Measurements from ENCODE around the gene AP3B1.

AP3B1 gene

GRCh38 chr5:78005021-78005785 lies 289.3 kb downstream of the AP3B1 start:
- no peaks in the 10 kb centered on the region for H3K79me2 ChIP-seq
- H3K27ac ChIP-seq: no peak overlapping the region
- H3K36me3 ChIP-seq (ENCODE audit: control insufficient read depth, insufficient read depth, low read length): no peaks in the 10 kb centered on the region
- no peaks in the 10 kb centered on the region for H3K4me1 ChIP-seq
- TF ChIP-seq, protein P1, sequence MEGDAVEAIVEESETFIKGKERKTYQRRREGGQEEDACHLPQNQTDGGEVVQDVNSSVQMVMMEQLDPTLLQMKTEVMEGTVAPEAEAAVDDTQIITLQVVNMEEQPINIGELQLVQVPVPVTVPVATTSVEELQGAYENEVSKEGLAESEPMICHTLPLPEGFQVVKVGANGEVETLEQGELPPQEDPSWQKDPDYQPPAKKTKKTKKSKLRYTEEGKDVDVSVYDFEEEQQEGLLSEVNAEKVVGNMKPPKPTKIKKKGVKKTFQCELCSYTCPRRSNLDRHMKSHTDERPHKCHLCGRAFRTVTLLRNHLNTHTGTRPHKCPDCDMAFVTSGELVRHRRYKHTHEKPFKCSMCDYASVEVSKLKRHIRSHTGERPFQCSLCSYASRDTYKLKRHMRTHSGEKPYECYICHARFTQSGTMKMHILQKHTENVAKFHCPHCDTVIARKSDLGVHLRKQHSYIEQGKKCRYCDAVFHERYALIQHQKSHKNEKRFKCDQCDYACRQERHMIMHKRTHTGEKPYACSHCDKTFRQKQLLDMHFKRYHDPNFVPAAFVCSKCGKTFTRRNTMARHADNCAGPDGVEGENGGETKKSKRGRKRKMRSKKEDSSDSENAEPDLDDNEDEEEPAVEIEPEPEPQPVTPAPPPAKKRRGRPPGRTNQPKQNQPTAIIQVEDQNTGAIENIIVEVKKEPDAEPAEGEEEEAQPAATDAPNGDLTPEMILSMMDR (IDR thresholded peaks at IDR 0.05): no peak
- H2AFZ ChIP-seq: no peak overlapping the region
- no peak overlapping the region for H3K4me2 ChIP-seq (ENCODE audit: low read length)
- no peak overlapping the region for H3K4me3 ChIP-seq (ENCODE audit: low read depth, low read length)
- H3K9ac ChIP-seq: no peak overlapping the region
- no peaks in the 10 kb centered on the region for H3K9me3 ChIP-seq (ENCODE audit: control insufficient read depth, low read length)
- H3K27me3 ChIP-seq (ENCODE audit: control insufficient read depth, insufficient read depth, low read length): no peaks in the 10 kb centered on the region

- Histone ChIP-seq H3K4me2 (ENCODE audit: low read length) (no peak overlapping the region), H3K36me3 (ENCODE audit: control insufficient read depth, insufficient read depth, low read length) (no peaks in the 10 kb centered on the region), H3K27ac (no peak overlapping the region), H2AFZ (no peak overlapping the region), H3K27me3 (ENCODE audit: control insufficient read depth, insufficient read depth, low read length) (no peaks in the 10 kb centered on the region), H3K9me3 (ENCODE audit: control insufficient read depth, low read length) (no peaks in the 10 kb centered on the region), H3K4me1 (no peaks in the 10 kb centered on the region), H3K79me2 (no peaks in the 10 kb centered on the region), H3K4me3 (ENCODE audit: low read depth, low read length) (no peak overlapping the region), H3K9ac (no peak overlapping the region)
- TF ChIP-seq, protein P1 (IDR thresholded peaks at IDR 0.05): no peak
These were observed 289.9 kb downstream of the AP3B1 start for GRCh38 chr5:78004559-78004958.

DNA sequence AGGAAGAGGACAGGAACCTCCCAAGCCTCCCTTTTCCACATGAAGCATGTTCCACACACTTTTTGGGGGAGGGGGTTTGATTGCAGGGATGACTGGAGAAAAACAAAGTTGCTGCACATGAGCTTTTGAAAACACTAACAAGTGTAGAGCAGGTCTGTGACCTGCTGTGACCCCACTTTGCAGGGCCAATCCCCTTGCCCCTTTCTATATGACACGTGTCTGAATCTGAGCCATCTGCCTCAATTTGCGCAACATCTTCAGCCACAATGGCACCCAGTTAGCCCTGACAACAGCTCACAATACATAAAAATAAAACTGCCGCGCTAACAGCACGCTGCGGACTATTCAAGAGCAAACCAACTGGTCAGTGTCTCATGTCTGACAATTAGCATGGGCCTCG lies 290.6 kb downstream of the AP3B1 start:
- Histone ChIP-seq H3K4me1 (no peaks in the 10 kb centered on the region), H2AFZ (no peak overlapping the region), H3K4me2 (ENCODE audit: low read length) (no peak overlapping the region), H3K4me3 (ENCODE audit: low read depth, low read length) (no peak overlapping the region), H3K9me3 (ENCODE audit: control insufficient read depth, low read length) (no peaks in the 10 kb centered on the region), H3K27me3 (ENCODE audit: control insufficient read depth, insufficient read depth, low read length) (no peaks in the 10 kb centered on the region), H3K27ac (no peak overlapping the region), H3K79me2 (no peaks in the 10 kb centered on the region), H3K9ac (no peak overlapping the region), H3K36me3 (ENCODE audit: control insufficient read depth, insufficient read depth, low read length) (no peaks in the 10 kb centered on the region)
- TF ChIP-seq, protein P1 (IDR thresholded peaks at IDR 0.05): no peak

DNA sequence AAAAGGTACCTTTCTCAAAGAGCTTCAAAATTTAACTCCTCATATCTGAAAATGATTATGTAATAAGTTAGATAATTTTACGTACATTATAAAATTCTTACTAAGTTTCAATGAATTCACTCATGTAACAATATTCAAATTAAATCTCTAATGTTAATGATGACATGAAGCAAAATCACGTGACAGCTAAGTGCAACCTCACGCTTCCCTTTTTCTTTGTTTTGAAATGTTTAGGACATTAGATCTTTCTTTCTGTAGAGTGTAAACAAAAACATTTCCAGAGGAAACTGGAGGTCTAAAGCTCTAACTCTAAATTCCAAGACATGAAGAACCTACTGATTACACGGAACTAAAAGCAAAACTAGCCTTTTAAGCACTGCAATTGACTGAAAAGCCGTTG lies 291.0 kb downstream of the AP3B1 start:
- Histone ChIP-seq H3K9me3 (ENCODE audit: control insufficient read depth, low read length) (no peaks in the 10 kb centered on the region), H3K27me3 (ENCODE audit: control insufficient read depth, insufficient read depth, low read length) (no peaks in the 10 kb centered on the region), H3K4me3 (ENCODE audit: low read depth, low read length) (no peak overlapping the region), H3K9ac (no peak overlapping the region), H3K27ac (no peak overlapping the region), H3K36me3 (ENCODE audit: control insufficient read depth, insufficient read depth, low read length) (no peaks in the 10 kb centered on the region), H3K4me1 (no peaks in the 10 kb centered on the region), H3K4me2 (ENCODE audit: low read length) (no peak overlapping the region), H3K79me2 (no peaks in the 10 kb centered on the region), H2AFZ (no peak overlapping the region)
- TF ChIP-seq, protein P1 (IDR thresholded peaks at IDR 0.05): no peak

DNA sequence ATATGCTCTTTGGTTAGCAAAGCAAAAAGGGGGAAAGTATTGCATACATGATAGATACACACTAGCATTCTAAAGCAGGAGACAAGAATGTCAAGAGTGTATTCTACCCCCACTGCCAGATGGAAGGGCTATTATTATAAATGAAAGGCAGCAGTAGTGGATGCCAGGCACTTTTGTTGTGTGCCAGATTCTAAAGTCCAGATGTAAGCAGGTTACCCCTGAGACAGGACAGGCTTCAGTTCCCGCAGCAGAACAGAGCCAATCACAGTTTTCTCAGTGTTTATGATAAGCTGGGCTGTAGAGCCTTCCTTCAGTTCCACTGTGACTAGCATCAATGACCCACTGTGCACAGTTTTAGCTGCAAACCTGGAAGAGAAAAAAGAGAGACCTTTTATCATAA lies 291.8 kb downstream of the AP3B1 start:
- H3K79me2 ChIP-seq: no peaks in the 10 kb centered on the region
- H2AFZ ChIP-seq: no peak overlapping the region
- H3K27ac ChIP-seq: no peak overlapping the region
- no peaks in the 10 kb centered on the region for H3K27me3 ChIP-seq (ENCODE audit: control insufficient read depth, insufficient read depth, low read length)
- TF ChIP-seq, protein P1 (IDR thresholded peaks at IDR 0.05): no peak
- H3K4me2 ChIP-seq (ENCODE audit: low read length): no peak overlapping the region
- H3K4me3 ChIP-seq (ENCODE audit: low read depth, low read length): no peak overlapping the region
- H3K4me1 ChIP-seq: no peaks in the 10 kb centered on the region
- no peak overlapping the region for H3K9ac ChIP-seq
- no peaks in the 10 kb centered on the region for H3K9me3 ChIP-seq (ENCODE audit: control insufficient read depth, low read length)
- H3K36me3 ChIP-seq (ENCODE audit: control insufficient read depth, insufficient read depth, low read length): no peaks in the 10 kb centered on the region

All from parathyroid adenoma (tissue), 2 donors.